CD14-positive monocyte (primary cell): Measurements from ENCODE around the gene HDGFL3. TPM values are rescaled to one million over a fixed set of nuclear protein-coding genes. Genes with fewer than 3 reads are reported as not detected.

Experiments
- DNase-seq, 3 donors: peaks; one replicate each; pipeline ENCODE4 v3.0.0-alpha.2; 2011 to 2022
- H2AFZ ChIP-seq: 2 replicates; pipeline ENCODE4 v1.6.0; 2012; ENCODE audit warnings: mild to moderate bottlenecking, low read depth, low read length, inconsistent platforms; ENCODE audit not compliant: insufficient read depth, poor library complexity, severe bottlenecking
- H3K27ac ChIP-seq, 2 donors: 1 replicate in 1 of 2; 2 replicates in 1 of 2; pipeline ENCODE4 v1.5.1; 2012 to 2013; ENCODE audit warnings: low read length in 2 of 2, control low read depth in 1 of 2, inconsistent platforms in 1 of 2, low read depth in 1 of 2, mild to moderate bottlenecking in 1 of 2
- H3K27me3 ChIP-seq, 2 donors: one replicate each; pipeline versions ENCODE4 v1.6.0 to v1.6.1; 2011 to 2013; ENCODE audit warnings: low read length in 2 of 2; ENCODE audit not compliant: control insufficient read depth in 2 of 2, insufficient read depth in 2 of 2
- H3K36me3 ChIP-seq, 2 donors: replicated peaks in 1 of 2; 1 replicate in 1 of 2; 2 replicates in 1 of 2; pipeline versions ENCODE4 v1.5.1 to v1.6.1; 2012 to 2013; ENCODE audit warnings: low read length in 2 of 2, control low read depth in 1 of 2, inconsistent platforms in 1 of 2, mild to moderate bottlenecking in 1 of 2; ENCODE audit not compliant: insufficient read depth in 2 of 2, control insufficient read depth in 1 of 2
- H3K4me1 ChIP-seq, 2 donors: 1 replicate in 1 of 2; 2 replicates in 1 of 2; pipeline versions ENCODE4 v1.5.1 to v1.6.1; 2012 to 2013; ENCODE audit warnings: low read length in 2 of 2, control low read depth in 1 of 2, inconsistent platforms in 1 of 2, mild to moderate bottlenecking in 1 of 2, moderate library complexity in 1 of 2; ENCODE audit not compliant: insufficient read depth in 2 of 2, control insufficient read depth in 1 of 2
- H3K4me2 ChIP-seq: replicated peaks from 2 replicates; pipeline ENCODE3; 2012; ENCODE audit warnings: low read length, moderate library complexity, mild to moderate bottlenecking; ENCODE audit not compliant: poor library complexity, severe bottlenecking; ENCODE audit errors: extremely low read depth
- H3K4me3 ChIP-seq, 3 experiments: fragments of 200-600 bp in 1 of 3; sonication (generic) in 1 of 3; replicated peaks in 1 of 3; 1 replicate in 2 of 3; 2 replicates in 1 of 3; pipeline ENCODE4 v1.5.1; 2011 to 2013; ENCODE audit warnings: low read length in 3 of 3, mild to moderate bottlenecking in 3 of 3, control low read depth in 2 of 3, low read depth in 2 of 3, inconsistent platforms in 1 of 3, moderate library complexity in 1 of 3
- H3K79me2 ChIP-seq: 2 replicates; pipeline ENCODE4 v1.6.0; 2012; ENCODE audit warnings: mild to moderate bottlenecking, control low read depth, inconsistent platforms, low read length, moderate library complexity; ENCODE audit not compliant: insufficient read depth
- H3K9ac ChIP-seq: 2 replicates; pipeline ENCODE4 v1.6.0; 2017; ENCODE audit warnings: low read length, mild to moderate bottlenecking; ENCODE audit not compliant: insufficient read depth, poor library complexity, severe bottlenecking
- H3K9me3 ChIP-seq, 2 donors: replicated peaks in 1 of 2; 1 replicate in 1 of 2; 2 replicates in 1 of 2; pipeline versions ENCODE4 v1.5.1 to v1.6.1; 2012 to 2013; ENCODE audit warnings: low read length in 2 of 2, control low read depth in 1 of 2; ENCODE audit not compliant: control insufficient read depth in 1 of 2, insufficient read depth in 1 of 2
- H4K20me1 ChIP-seq: 2 replicates; pipeline ENCODE4 v1.6.0; 2012; ENCODE audit warnings: mild to moderate bottlenecking, low read length, control low read depth, moderate library complexity; ENCODE audit not compliant: insufficient read depth
- H3K27ac Mint-ChIP-seq, 7 donors: one replicate each; pipeline ENCODE4 v1.8.0; 2020; ENCODE audit warnings: mild to moderate bottlenecking in 7 of 7, mixed read lengths in 7 of 7, moderate library complexity in 6 of 7, inconsistent platforms in 2 of 7
- H3K27me3 Mint-ChIP-seq, 3 donors: one replicate each; pipeline ENCODE4 v1.8.0; 2021 to 2022; ENCODE audit warnings: low read depth in 3 of 3, mild to moderate bottlenecking in 3 of 3, mixed read lengths in 3 of 3, moderate library complexity in 3 of 3, inconsistent platforms in 1 of 3
- H3K36me3 Mint-ChIP-seq, 2 donors: one replicate each; pipeline ENCODE4 v1.8.0; 2020; ENCODE audit warnings: mixed read lengths in 2 of 2, inconsistent platforms in 1 of 2, mild to moderate bottlenecking in 1 of 2
- H3K4me1 Mint-ChIP-seq: one replicate; pipeline ENCODE4 v1.8.0; 2020; ENCODE audit warnings: mild to moderate bottlenecking, mixed read lengths
- H3K4me3 Mint-ChIP-seq, 2 donors: one replicate each; pipeline ENCODE4 v1.8.0; 2020; ENCODE audit warnings: mild to moderate bottlenecking in 2 of 2, mixed read lengths in 2 of 2, moderate library complexity in 1 of 2
- H3K9me3 Mint-ChIP-seq, 7 donors: one replicate each; pipeline ENCODE4 v1.8.0; 2020 to 2022; ENCODE audit warnings: mixed read lengths in 7 of 7, mild to moderate bottlenecking in 6 of 7, moderate library complexity in 6 of 7, inconsistent platforms in 2 of 7
- CTCF ChIP-seq: fragments of 200-600 bp; IDR thresholded peaks from one replicate; pipeline ENCODE4 v1.8.0; 2022; ENCODE audit warnings: antibody characterized with exemption, mild to moderate bottlenecking
- WGBS: methylation state at CpG from one replicate; pipeline ENCODE4 v1.1.5; 2013; ENCODE audit warnings: missing lambda C conversion rate; ENCODE audit not compliant: insufficient coverage; 5-methylcytosine and 5-hydroxymethylcytosine counted together
- intact Hi-C, 2 donors: fragments of 100-400 bp; cut with micrococcal nuclease; formaldehyde crosslinking; loops; one replicate each; pipeline versions ENCODE4 v1.15.0 to v1.15.1; 2023
- polyA plus RNA-seq, 3 donors: library from polyadenylated mRNA; depleted of rRNA in 1 of 3; unstranded in 2 of 3; stranded (reverse) in 1 of 3; fragments of 300-500 nt in 2 of 3; fragments of >200 nt in 1 of 3; fragmentation: Illumina TruSeq in 2 of 3; gene quantifications; 1 replicate in 2 of 3; 2 replicates in 1 of 3; pipeline ENCODE4 v1.2.3, GENCODE V29; 2012 to 2021

HDGFL3 gene
- polyA plus RNA-seq, 3 donors: 0.35 to 1.1 (median 0.69) TPM

DNA sequence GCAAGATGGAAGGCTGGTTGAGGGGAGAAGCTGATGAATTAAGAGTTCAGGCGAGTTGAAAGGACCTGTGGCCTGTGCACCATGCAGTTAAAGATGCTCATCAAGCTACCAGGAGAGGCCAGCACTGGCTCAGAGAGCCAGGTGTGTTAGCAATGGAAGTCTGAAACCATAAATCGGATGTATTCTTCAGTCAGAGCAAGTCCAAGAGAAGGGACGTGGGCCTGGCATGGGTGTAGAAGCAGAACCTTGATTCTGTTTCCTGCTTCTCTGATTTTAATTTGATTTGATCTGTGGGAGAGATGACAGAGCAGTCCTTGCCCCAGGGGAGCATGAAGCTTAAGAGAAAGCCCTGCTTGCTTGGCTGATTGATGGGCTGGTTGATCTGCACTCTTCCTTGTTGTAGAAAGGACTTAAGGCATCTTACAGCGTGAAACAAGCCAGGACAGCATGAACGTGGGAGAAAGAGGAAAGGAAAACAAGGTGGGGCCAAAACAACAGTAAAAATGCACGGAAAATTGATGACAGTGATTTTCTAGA, 89.3 kb downstream of the HDGFL3 start:
- intact Hi-C loops: no loop called here
- no peaks in the 10 kb centered on the region for H3K4me1 Mint-ChIP-seq
- no peaks in the 10 kb centered on the region for H3K79me2 ChIP-seq
- H3K27me3 Mint-ChIP-seq: peaks cover 0 to 5% (median 0%) of the 10 kb centered on the region in 3 donors
- H3K36me3 Mint-ChIP-seq: peaks cover 13 to 38% of the 10 kb centered on the region in 2 donors
- 72% methylated on average over 5 of the region's 6 CpGs for WGBS
- H3K27me3 ChIP-seq: no peaks in the 10 kb centered on the region
- no peak for TF ChIP-seq CTCF
- H3K9me3 ChIP-seq: no peaks in the 10 kb centered on the region
- H3K4me3 Mint-ChIP-seq: no peak overlapping the region
- no peak overlapping the region for H3K4me2 ChIP-seq
- no peak overlapping the region for H3K27ac ChIP-seq
- H2AFZ ChIP-seq: no peak overlapping the region
- H3K4me3 ChIP-seq: no peak overlapping the region
- no peaks in the 10 kb centered on the region for H3K9me3 Mint-ChIP-seq
- H3K36me3 ChIP-seq: peaks cover 63 to 100% of the 10 kb centered on the region in 2 donors
- H4K20me1 ChIP-seq: peaks cover 7% of the 10 kb centered on the region
- H3K4me1 ChIP-seq: no peaks in the 10 kb centered on the region
- no peak for DNase-seq
- no peak overlapping the region for H3K27ac Mint-ChIP-seq
- H3K9ac ChIP-seq: no peak overlapping the region

DNA sequence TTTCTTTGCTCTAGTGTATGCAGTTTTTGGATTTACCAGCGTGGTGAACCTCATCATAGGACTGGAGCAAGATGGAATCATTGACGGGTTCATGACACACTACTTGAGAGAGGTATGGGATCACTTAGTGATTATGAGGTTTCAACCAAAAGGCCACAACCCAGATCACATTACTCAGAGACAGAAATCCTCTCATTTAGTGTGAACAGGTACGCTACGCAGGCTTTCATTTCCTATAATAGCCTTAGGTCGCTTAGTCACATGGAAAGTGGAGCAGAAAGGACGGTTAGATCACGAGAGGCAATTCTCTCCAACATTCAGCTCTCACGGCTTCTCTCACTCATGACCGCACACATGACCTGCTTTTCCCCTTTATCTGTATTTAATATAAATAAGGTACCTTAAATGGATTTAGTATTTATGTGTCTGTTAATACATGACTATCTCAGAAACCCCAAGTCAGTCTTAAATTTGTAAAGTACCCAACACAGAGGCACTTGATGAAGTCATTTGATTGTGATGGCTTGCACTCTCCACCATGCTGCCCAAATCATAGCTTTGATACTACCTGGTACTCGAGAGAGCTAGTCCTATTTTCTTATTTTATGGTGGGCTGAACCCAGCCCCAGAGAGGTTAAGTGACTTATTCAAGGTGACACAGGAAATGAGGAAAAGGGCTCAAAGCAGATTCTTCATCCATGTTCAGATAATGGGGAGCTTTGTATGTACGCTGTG, 91.6 kb downstream of the HDGFL3 start:
- Mint-ChIP-seq H3K9me3 (peaks cover 0 to 5% (median 0%) of the 10 kb centered on the region in 7 donors), H3K27me3 (peaks cover 0 to 6% (median 0%) of the 10 kb centered on the region in 3 donors), H3K36me3 (peaks cover 6 to 39% of the 10 kb centered on the region in 2 donors), H3K4me1 (peaks cover 2% of the 10 kb centered on the region), H3K27ac (no peak overlapping the region), H3K4me3 (no peak overlapping the region)
- WGBS: 100% methylated on average over 3 of the region's 11 CpGs
- no peak overlapping the region for H3K4me3 ChIP-seq
- H3K27me3 ChIP-seq: no peaks in the 10 kb centered on the region
- peaks cover 30% of the 10 kb centered on the region for H4K20me1 ChIP-seq
- no peak overlapping the region for H3K27ac ChIP-seq
- H3K79me2 ChIP-seq: peaks cover 10% of the 10 kb centered on the region
- peaks cover 63 to 90% of the 10 kb centered on the region in 2 donors for H3K36me3 ChIP-seq
- TF ChIP-seq CTCF: no peak
- intact Hi-C loops: no loop called here
- H2AFZ ChIP-seq: no peak overlapping the region
- H3K9ac ChIP-seq: no peak overlapping the region
- no peaks in the 10 kb centered on the region for H3K9me3 ChIP-seq
- no peak for DNase-seq
- no peak overlapping the region for H3K4me2 ChIP-seq
- H3K4me1 ChIP-seq: no peaks in the 10 kb centered on the region
